Body of pancreas (tissue), 4 donors: ENCODE measurements around the gene ADCK2.

ENCODE experiments used
- CTCF ChIP-seq, 7 experiments: fragments of 450-650 bp in 4 of 7; fragments of 200-600 bp in 3 of 7; sonication (generic) in 3 of 7; IDR thresholded peaks; one replicate each; pipeline ENCODE4 v1.5.1; 2016 to 2019; ENCODE audit warnings: antibody characterized with exemption in 7 of 7
- POLR2A ChIP-seq, 3 donors: fragments of 450-650 bp; IDR thresholded peaks; one replicate each; pipeline ENCODE4 v1.6.1; 2016; ENCODE audit warnings: antibody characterized with exemption in 3 of 3, mild to moderate bottlenecking in 2 of 3

- TF ChIP-seq CTCF (IDR thresholded peaks at IDR 0.05) (no peak), POLR2A (IDR thresholded peaks at IDR 0.05) (no peak)
Measured at GRCh38 chr7:140698477-140698876, 25.7 kb downstream of the ADCK2 start.
